ENCODE results near the gene KCTD13.

GRCh38 chr16:29975134-29975538 lies 49.1 kb upstream of the KCTD13 start:
- TF ChIP-seq, protein P1, sequence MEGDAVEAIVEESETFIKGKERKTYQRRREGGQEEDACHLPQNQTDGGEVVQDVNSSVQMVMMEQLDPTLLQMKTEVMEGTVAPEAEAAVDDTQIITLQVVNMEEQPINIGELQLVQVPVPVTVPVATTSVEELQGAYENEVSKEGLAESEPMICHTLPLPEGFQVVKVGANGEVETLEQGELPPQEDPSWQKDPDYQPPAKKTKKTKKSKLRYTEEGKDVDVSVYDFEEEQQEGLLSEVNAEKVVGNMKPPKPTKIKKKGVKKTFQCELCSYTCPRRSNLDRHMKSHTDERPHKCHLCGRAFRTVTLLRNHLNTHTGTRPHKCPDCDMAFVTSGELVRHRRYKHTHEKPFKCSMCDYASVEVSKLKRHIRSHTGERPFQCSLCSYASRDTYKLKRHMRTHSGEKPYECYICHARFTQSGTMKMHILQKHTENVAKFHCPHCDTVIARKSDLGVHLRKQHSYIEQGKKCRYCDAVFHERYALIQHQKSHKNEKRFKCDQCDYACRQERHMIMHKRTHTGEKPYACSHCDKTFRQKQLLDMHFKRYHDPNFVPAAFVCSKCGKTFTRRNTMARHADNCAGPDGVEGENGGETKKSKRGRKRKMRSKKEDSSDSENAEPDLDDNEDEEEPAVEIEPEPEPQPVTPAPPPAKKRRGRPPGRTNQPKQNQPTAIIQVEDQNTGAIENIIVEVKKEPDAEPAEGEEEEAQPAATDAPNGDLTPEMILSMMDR (IDR thresholded peaks at IDR 0.05; ENCODE audit: insufficient read depth, low read length, poor library complexity, severe bottlenecking): no peak
- TF ChIP-seq EZH2phosphoT487 (conservative IDR thresholded peaks at IDR 0.05; ENCODE audit: low read length): no peak

All from SU-DHL-6 (cell line).